Measurements from ENCODE around the gene REEP3.

Gene REEP3

DNA sequence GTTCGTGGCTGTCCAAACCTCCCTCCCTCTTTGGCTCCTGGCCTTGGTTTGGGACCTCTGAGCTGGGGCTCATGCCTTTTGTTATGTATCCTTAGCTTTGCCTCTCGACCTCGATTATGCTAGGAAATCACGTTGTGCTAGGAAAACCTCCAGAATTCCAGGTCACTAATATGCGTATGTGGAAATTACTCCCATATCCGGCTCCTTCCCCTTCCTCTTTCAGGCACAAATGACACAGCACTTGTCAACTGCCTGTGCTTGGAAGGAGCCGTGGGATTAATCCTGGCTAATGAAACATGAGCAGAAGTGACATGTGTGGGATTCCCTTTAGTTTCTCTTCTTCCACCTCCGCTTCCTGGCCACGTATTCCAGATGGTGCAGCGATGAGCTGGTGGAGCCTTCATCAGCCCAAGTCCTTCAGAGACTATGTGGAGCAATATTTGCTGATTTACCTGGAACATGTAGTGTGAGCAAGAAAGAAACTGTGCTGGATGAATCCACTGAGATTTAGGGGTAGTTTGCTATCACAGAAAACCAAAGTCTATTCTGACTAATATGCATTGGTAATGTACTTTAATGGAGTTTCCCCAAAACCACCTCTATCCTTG lies 149.2 kb downstream of the REEP3 start:
- DNase-seq, result no peak

DNA sequence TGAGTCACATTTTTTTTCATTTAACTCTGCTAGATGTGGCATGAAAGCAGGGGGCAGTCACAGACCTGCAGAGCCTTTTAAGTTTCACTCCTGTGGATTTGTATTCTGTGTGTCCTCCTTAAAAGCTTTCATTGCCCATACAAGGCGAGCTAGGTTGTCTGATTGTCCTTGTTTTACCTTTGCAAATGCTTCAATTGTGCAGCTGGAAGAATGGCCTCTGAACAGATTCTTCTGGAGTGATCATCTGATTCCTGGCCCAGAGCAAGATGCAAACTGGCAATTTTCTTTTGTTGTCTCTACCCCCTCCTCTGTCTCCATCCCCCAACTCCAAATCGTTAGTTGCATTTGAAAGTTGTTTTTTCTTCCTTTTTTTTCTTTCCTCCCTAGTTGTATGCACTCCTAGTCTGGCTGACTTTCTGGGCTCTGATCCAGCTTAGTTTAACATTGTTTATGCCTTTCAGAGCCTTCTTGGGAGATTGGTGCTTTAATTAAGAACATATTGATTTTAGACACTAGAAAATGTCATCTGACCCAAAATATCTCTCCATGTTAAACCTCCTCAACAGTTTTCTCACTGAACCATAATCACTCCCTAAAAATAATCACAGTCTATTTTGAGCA lies 150.2 kb downstream of the REEP3 start:
- peak; percentile 33 for DNase-seq

DNA sequence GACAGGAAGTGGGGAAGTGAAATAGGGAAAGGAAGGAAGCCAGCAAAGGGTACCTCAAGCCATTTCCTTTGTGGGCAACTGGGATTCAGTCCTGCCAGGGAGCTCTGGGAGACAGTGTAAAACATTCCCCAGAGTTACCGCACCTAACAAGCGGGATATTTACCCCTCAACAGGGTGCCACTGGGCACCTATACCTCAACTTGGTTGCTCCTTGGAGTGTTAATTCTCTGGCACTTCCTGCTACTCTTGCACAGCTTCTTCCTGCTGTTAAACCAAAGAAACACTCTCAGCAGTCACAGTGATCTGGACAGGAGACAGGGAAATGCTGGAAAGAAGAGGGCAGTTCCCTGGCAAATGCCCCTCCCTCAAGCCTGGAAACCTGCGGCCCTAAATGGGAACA lies 151.3 kb downstream of the REEP3 start:
- no peak for DNase-seq

DNA sequence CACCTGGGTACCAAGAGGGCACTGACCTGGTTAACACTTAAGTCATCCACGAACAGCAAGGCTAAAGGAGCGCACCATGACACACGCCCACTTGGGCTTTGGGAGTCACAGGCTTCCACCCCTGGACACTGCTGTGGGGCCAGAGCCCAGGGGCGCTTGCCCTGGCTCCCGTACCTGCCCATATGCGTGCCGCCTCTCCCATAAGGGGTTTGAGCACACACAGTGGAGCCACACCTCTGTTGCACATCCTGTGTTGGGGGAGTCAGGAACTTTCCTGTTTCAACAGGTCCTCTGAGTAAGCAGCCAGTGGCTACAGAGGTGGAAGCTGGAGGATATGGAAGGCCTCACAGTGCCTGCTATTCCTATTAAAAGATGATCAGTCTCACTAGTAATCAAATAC lies 152.0 kb downstream of the REEP3 start:
- no peak for DNase-seq

DNA sequence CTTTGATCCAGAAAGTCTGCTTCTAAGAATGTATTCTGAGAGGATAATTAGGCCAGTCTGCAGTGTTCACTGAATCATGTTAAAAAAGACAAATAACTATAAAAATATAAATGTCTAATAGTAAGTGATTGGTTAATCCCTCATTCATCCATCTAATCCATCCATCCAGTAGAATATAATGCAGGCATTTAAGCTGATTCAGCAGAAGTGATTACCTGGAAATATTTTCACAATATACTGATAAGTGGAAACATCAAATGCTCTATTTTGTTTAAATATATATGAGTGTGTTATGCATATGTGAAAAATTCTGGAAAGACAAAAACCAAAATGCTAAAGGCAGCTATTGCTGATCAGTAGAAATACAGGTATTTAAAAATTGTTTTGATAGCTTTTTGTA lies 152.6 kb downstream of the REEP3 start:
- no peak for DNase-seq
